HL-60 (cell line): ENCODE measurements around the gene DEPDC4.

Experiments used
- DNase-seq, 2 experiments: peaks; one replicate each; pipeline ENCODE4 v3.0.0-alpha.2; 2010 to 2020; ENCODE audit warnings: low read depth in 1 of 2, low spot score in 1 of 2
- H3K27ac ChIP-seq: fragments of 250-450 bp; sonication (Bioruptor Pico); replicated peaks from 2 replicates; pipeline ENCODE4 v1.5.1; 2020; ENCODE audit warnings: mild to moderate bottlenecking, moderate library complexity
- H3K27me3 ChIP-seq: fragments of 250-450 bp; sonication (Bioruptor Pico); 2 replicates; pipeline ENCODE4 v1.5.1; 2021; ENCODE audit warnings: mild to moderate bottlenecking, moderate library complexity; ENCODE audit not compliant: insufficient read depth, poor library complexity, severe bottlenecking
- H3K4me3 ChIP-seq: replicated peaks from 2 replicates; pipeline ENCODE4 v1.5.1; 2011; ENCODE audit warnings: mild to moderate bottlenecking, control low read depth, low read length; ENCODE audit not compliant: insufficient read depth
- GABPA ChIP-seq: IDR thresholded peaks from 2 replicates; pipeline ENCODE4 v1.6.1; 2012; ENCODE audit warnings: low read depth
- POLR2AphosphoS5 ChIP-seq: IDR thresholded peaks from 2 replicates; pipeline ENCODE4 v1.6.1; 2012; ENCODE audit warnings: low read depth
- SPI1 ChIP-seq: IDR thresholded peaks from 2 replicates; pipeline ENCODE4 v1.6.1; 2012; ENCODE audit warnings: low read depth, mild to moderate bottlenecking, borderline replicate concordance
- TF ChIP-seq, protein P1 (sequence below): IDR thresholded peaks from 2 replicates; pipeline ENCODE4 v1.6.1; 2012; ENCODE audit warnings: low read depth; ENCODE audit not compliant: insufficient replicate concordance
- TF ChIP-seq, protein P2 (sequence below): IDR thresholded peaks from one replicate; pipeline ENCODE4 v1.5.1; 2011; ENCODE audit warnings: low read length, control low read depth, inconsistent platforms; ENCODE audit not compliant: insufficient read depth

Gene DEPDC4

DNA sequence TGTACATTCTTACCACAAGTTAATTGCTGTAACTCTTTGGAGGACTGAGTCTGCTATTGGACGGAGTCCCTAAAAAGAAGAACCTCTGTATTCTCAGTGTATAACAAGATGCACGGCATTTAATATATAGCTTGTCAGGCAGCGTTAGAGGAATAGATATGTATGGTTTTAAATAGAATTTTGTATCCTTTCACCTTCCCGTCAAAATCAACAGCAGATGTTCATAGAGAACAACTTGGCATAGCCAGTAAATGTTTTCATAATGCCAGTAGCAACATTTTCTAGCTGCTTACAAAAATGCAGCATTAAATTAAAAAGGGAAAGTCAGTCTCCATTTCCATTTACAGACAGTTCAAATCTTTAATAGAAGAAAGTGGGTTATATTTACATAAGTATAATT, 6.9 kb upstream of the DEPDC4 start:
- Histone ChIP-seq H3K27ac (no peak overlapping the region), H3K4me3 (no peak overlapping the region), H3K27me3 (no peaks in the 10 kb centered on the region)
- no peak for DNase-seq
- TF ChIP-seq, protein P1, sequence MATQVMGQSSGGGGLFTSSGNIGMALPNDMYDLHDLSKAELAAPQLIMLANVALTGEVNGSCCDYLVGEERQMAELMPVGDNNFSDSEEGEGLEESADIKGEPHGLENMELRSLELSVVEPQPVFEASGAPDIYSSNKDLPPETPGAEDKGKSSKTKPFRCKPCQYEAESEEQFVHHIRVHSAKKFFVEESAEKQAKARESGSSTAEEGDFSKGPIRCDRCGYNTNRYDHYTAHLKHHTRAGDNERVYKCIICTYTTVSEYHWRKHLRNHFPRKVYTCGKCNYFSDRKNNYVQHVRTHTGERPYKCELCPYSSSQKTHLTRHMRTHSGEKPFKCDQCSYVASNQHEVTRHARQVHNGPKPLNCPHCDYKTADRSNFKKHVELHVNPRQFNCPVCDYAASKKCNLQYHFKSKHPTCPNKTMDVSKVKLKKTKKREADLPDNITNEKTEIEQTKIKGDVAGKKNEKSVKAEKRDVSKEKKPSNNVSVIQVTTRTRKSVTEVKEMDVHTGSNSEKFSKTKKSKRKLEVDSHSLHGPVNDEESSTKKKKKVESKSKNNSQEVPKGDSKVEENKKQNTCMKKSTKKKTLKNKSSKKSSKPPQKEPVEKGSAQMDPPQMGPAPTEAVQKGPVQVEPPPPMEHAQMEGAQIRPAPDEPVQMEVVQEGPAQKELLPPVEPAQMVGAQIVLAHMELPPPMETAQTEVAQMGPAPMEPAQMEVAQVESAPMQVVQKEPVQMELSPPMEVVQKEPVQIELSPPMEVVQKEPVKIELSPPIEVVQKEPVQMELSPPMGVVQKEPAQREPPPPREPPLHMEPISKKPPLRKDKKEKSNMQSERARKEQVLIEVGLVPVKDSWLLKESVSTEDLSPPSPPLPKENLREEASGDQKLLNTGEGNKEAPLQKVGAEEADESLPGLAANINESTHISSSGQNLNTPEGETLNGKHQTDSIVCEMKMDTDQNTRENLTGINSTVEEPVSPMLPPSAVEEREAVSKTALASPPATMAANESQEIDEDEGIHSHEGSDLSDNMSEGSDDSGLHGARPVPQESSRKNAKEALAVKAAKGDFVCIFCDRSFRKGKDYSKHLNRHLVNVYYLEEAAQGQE: no peak
- TF ChIP-seq GABPA (no peak), POLR2AphosphoS5 (no peak), SPI1 (no peak)
- TF ChIP-seq, protein P2, sequence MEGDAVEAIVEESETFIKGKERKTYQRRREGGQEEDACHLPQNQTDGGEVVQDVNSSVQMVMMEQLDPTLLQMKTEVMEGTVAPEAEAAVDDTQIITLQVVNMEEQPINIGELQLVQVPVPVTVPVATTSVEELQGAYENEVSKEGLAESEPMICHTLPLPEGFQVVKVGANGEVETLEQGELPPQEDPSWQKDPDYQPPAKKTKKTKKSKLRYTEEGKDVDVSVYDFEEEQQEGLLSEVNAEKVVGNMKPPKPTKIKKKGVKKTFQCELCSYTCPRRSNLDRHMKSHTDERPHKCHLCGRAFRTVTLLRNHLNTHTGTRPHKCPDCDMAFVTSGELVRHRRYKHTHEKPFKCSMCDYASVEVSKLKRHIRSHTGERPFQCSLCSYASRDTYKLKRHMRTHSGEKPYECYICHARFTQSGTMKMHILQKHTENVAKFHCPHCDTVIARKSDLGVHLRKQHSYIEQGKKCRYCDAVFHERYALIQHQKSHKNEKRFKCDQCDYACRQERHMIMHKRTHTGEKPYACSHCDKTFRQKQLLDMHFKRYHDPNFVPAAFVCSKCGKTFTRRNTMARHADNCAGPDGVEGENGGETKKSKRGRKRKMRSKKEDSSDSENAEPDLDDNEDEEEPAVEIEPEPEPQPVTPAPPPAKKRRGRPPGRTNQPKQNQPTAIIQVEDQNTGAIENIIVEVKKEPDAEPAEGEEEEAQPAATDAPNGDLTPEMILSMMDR: no peak

DNA sequence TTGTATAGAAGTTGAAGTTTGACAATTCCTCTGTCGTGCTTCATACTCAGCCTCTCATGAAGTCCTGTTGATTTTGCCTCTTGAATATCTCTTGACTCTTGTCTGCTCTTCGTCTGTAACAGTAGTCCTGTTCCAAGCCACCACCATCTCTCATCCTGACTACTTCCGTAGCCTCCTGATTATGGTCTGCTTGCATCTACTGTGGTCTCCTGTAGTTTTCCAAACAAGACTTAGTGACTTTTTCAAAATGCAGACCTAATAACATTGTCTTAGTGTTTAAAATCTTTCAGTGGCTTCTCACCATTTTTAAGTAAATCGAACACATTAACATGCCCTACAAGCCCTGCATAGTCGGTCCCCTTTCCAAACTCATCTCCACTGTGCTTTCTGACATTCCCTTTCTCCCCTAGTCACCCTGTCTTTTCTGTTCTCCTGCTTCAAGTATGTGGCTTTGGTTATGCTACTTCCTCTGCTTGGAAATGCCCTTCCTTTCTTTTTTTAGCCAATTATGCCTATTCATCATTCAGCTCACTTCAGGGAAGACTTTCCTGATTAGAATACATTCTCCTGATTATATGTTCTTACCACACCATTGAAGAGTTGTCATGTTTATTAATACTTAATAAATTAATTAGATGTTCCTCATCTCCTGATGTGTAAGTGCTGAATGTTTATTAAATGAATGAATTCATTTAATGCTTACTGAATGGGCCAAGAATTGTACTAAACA, 2.1 kb upstream of the DEPDC4 start:
- TF ChIP-seq SPI1: peak; percentile 42; the same call in 1 of the 2 replicates
- TF ChIP-seq, protein P2: no peak
- no peak overlapping the region for H3K27ac ChIP-seq
- DNase-seq: peak in 1 of 2 experiments; percentile 3
- H3K27me3 ChIP-seq: no peaks in the 10 kb centered on the region
- peak overlapping the region; percentile 3 for H3K4me3 ChIP-seq

DNA sequence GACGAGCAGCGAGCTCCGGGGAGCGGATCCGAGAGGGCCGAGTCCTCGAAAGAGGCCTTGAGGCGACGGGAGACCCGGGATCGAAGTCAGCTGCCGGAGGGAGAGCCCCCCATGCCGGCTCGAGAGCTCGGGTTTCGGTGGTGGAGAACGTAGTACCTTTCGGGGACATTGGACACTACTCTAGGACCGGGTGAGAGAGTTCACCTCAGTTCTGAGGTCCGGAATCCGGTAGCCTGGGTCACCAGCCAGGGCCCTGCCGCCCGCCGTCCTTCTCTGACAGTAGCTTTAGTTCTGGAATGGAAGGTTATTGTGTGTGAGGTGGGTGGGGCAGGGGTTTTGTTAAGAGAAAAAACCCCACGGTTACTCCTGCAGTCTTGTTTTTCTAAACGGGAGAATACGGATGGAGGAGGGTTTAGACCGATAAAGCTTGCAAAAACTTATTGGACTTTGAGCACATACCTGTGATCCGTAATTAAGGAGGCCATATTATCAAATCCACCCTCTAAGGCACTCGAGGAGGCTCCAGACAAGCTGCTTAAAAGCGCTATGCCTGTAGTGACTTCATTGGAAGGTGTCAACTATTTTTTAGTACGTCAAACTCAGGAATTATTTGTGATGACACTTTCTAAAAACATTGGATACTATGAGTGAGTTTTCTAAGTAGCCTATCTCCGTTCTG, 863 bp upstream of the DEPDC4 start:
- Histone ChIP-seq H3K27me3 (no peaks in the 10 kb centered on the region), H3K4me3 (peak overlapping the region; percentile 64), H3K27ac (peak overlapping the region; percentile 85)
- TF ChIP-seq GABPA (no peak), POLR2AphosphoS5 (no peak), SPI1 (no peak)
- TF ChIP-seq, protein P1: no peak
- TF ChIP-seq, protein P2: no peak
- peak in 1 of 2 experiments; percentile 3 for DNase-seq
